ENCODE measurements around the gene DHPS.

- TF ChIP-seq CTCF (IDR thresholded peaks at IDR 0.05) (no peak), POLR2A (IDR thresholded peaks at IDR 0.05) (no peak), POLR2AphosphoS5 (IDR thresholded peaks at IDR 0.05) (no peak), EP300 (IDR thresholded peaks at IDR 0.05; ENCODE audit: low read depth) (no peak)
Observed at GRCh38 chr19:12726988-12727316, 45.3 kb upstream of the DHPS start.

Measured in transverse colon (tissue), 4 donors.